VCaP (cell line): ENCODE results near the gene RBSN.

Experiments used
- H3K27ac ChIP-seq: fragments of 450-650 bp; 2 replicates; pipeline ENCODE4 v1.5.1; 2017
- CTCF ChIP-seq: fragments of 450-650 bp; conservative IDR thresholded peaks from 2 replicates; pipeline ENCODE4 v1.5.1; 2017; ENCODE audit warnings: mild to moderate bottlenecking, moderate library complexity

Gene RBSN

GRCh38 chr3:15055019-15055557, 43.9 kb downstream of the RBSN start:
- TF ChIP-seq CTCF, result no peak
- no peak overlapping the region for H3K27ac ChIP-seq

GRCh38 chr3:15053541-15053940, 45.4 kb downstream of the RBSN start:
- H3K27ac ChIP-seq, result no peak overlapping the region
- TF ChIP-seq CTCF, result no peak

GRCh38 chr3:15052335-15053242, 46.4 kb downstream of the RBSN start:
- no peak overlapping the region; the same call in 1 of the 2 replicates for H3K27ac ChIP-seq
- TF ChIP-seq CTCF, result no peak

- H3K27ac ChIP-seq, result peak overlapping the region; percentile 4; the same call in 1 of the 2 replicates
- TF ChIP-seq CTCF, result peak; percentile 71
Measured at GRCh38 chr3:15051531-15051930, 47.4 kb downstream of the RBSN start.

- no peak for TF ChIP-seq CTCF
- no peak overlapping the region for H3K27ac ChIP-seq
Measured at GRCh38 chr3:15050405-15051092, 48.4 kb downstream of the RBSN start.

- no peak for TF ChIP-seq CTCF
- H3K27ac ChIP-seq, result no peak overlapping the region
Measured at GRCh38 chr3:15049584-15049983, 49.4 kb downstream of the RBSN start.

GRCh38 chr3:15045667-15046066, 53.3 kb downstream of the RBSN start:
- no peak for TF ChIP-seq CTCF

More at GRCh38 chr3:15045667-15046066, 53.3 kb downstream of the RBSN start:
- H3K27ac ChIP-seq, result peak overlapping the region; percentile 75; the same call in 1 of the 2 replicates
